ENCODE data around the gene SDC3. TPM values are rescaled to one million over a fixed set of nuclear protein-coding genes. Genes with fewer than 3 reads are reported as not detected.

Gene SDC3
- total RNA-seq, 1 experiment from 2014 or later: 12.3 TPM

DNA sequence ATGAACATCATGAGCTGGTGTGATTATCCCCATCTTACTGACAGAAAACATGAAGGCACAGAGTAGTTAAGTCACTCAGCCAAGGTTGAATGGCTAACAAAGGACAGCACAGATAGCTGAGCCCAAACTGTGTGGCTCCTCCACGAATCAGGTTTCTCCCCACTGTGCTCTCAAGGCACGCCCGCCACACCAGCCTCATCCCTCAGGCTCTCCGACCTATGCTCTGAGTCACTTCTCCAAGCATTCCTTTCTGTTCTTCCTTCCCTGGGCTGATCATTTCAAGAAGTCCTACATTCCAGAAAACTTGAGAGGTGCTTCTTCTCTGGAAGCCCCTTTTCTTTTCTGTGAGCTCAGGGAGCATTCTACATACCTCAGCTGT is 25.3 kb upstream of the SDC3 start:
- Histone ChIP-seq H3K4me3 (no peak overlapping the region), H3K36me3 (peaks cover 64% of the 10 kb centered on the region)
- DNase-seq: no peak

DNA sequence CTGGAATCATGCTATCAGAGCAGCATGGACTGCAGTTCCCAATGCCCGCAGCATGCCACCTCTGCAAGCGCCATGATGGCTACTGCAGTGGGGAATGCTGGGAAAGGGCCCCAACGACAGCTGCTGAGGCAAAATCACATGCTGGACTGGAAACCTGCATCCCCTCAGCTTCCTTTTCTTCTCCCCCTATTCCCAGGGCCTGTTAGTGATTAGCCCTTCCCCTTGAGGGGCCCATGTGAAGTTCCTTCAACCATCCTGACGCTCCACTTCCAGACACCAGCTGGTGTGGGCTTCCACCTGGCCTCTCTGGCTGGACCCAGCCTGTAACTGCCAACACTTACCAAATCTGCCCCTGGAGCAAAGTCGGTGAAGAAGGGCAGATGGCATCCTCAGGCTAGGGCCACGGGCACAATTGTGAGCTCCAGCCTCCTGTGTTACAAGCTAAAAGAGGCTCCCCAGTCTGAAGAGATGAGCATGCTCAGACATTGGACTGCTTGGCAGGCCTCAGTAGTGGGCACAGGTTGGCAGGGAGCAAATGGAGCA is 22.1 kb upstream of the SDC3 start:
- DNase-seq: no peak
- no peaks in the 10 kb centered on the region for H3K27me3 ChIP-seq

More for the DNA sequence above, 25.3 kb upstream of the SDC3 start:
- Histone ChIP-seq H3K9me3 (no peaks in the 10 kb centered on the region), H3K27me3 (no peaks in the 10 kb centered on the region)

DNA sequence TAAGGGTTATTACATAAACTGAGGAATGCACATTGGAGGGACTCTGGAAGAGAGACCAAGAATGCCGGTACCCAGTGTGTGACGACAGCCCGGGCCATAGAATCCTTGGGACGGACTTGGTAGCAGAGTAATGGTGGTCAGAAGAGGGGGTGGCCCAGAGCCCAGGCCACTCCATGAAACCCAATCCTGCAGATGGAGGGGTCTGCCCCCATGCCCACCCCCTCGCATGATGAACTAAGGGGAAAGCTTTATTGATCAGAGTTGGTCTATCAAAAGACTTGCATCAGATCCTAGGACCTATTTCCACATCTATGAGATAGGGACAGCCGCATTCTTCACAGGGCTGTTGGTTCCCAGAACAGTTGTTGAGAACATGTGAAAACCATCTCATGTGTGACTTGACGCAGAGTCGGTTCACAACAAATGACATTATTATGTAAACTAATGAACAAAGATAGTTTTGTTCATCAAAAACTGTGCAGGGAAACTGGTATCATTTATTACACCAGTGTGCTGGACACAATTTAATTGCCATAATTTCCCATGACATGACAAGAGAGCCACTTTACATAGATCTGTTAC is 21.5 kb upstream of the SDC3 start:
- DNase-seq: no peak
- H3K36me3 ChIP-seq: peaks cover 35% of the 10 kb centered on the region
- no peaks in the 10 kb centered on the region for H3K9me3 ChIP-seq
- H3K27me3 ChIP-seq: no peaks in the 10 kb centered on the region
- no peak overlapping the region for H3K4me3 ChIP-seq

More for the DNA sequence above, 22.1 kb upstream of the SDC3 start:
- Histone ChIP-seq H3K4me3 (no peak overlapping the region), H3K9me3 (no peaks in the 10 kb centered on the region), H3K36me3 (peaks cover 40% of the 10 kb centered on the region)

DNA sequence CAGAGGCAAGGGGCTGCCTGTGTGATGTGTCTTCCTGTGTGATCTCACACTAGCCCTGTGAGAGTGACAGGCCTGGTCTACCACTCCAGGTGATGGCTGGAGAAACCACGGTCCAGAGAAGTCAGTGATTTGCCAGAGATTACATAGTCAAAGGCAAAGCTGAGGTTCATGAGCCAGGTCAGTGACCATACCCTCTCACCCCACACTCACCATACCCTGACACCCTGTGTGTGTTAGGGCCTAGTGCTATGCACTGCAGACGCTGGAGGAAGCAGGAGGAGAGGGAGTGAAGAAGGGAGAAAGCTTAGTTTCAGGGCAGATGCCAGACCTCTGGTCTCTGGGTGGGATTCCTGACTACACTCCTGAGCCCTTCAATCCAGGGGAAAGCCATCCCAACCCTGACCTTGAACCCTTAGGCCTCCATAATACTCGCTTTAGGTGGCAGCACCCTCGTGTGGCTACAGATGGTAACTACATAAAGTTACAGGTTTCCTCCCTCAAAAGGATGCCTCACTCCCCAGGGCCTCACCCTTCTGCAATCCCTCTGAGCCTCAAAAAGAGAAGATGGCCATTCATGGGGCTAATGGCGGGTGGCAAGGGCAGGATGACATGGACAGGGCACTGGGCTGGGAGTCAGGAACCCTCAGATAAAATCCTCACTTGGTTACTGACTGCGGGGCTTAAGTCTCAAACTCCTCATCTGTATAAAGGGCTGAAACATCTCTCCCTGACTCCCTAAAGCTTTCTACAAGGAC is 20.8 kb upstream of the SDC3 start:
- Histone ChIP-seq H3K27me3 (no peaks in the 10 kb centered on the region), H3K9me3 (no peaks in the 10 kb centered on the region), H3K4me3 (no peak overlapping the region), H3K36me3 (peaks cover 27% of the 10 kb centered on the region)
- peak; percentile 22 for DNase-seq

DNA sequence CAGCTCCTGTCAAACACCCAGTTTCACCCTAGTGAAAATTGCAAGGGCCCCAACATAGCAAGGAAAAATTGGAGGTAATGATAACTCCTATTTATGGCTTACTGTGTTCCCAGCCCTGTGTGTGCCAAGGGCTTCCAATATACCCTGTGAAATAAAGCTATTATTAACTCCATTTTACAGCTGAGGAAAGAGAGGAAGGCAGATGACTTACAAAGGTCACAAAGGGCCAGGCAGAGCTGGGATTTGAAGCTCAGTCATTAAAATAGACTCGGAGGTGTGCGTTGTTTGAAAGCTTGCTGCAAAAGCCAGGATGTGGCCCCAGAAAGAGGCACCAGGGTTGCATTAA is 20.2 kb upstream of the SDC3 start:
- Histone ChIP-seq H3K27me3 (no peaks in the 10 kb centered on the region), H3K4me3 (no peak overlapping the region), H3K9me3 (no peaks in the 10 kb centered on the region), H3K36me3 (peaks cover 24% of the 10 kb centered on the region)
- DNase-seq: no peak

DNA sequence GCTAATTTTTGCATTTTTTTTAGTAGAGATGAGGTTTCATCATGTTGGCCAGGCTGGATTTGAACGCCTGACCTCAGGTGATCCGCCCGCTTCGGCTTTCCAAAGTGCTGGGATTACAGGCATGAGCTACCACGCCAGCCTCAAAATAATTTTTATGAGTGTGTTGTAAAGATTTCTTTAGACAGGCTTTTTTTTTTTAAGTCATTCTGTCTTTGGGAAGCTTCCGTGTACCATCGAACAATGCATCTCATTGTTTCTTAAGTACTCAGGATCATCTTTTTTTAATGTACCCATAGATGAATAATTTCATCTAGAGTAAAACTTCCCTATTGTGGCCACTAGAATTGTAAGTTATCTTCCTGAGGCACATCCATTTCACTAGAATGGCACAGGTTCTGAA is 19.6 kb upstream of the SDC3 start:
- H3K27me3 ChIP-seq: no peaks in the 10 kb centered on the region
- peaks cover 19% of the 10 kb centered on the region for H3K36me3 ChIP-seq
- H3K9me3 ChIP-seq: no peaks in the 10 kb centered on the region
- no peak for DNase-seq
- no peak overlapping the region for H3K4me3 ChIP-seq

DNA sequence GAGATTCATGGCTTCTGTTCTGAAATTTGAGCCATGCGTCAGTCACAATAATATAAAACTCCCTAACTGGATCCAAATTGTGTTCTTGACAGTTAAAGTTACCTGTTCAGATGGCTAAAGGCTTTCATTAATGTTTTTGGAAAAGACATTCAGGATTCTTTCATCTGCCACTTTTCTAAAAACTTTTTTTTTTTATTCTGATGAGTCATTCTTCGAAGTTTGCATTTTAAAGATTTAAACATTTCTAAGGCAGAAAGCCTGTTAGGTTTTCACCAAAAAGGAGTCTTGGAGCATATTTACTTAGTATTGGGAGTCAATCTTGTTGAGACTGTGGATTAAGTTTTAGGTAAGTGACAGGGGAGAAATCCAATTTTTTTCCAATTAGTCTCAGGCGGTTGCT is 18.9 kb upstream of the SDC3 start:
- Histone ChIP-seq H3K36me3 (peaks cover 15% of the 10 kb centered on the region), H3K27me3 (no peaks in the 10 kb centered on the region), H3K4me3 (no peak overlapping the region), H3K9me3 (no peaks in the 10 kb centered on the region)
- DNase-seq: no peak

DNA sequence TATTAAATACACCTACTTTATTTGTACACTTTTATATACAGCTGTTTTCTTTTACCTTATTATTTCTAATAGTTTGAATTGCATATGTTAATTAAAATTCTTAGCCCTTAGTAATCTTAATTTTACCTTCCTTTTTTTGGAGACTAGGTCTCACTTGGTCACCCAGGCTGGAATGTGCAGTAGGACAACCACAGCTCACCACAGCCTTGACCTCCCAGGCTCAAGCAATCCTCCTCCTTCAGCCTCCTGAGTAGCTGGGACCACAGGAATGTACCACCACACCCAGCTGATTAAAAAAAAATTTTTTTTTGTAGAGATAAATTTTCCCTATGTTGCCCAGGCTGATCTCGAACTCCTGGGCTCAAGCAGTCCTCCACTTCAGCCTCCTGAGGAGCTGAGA is 15.0 kb upstream of the SDC3 start:
- Histone ChIP-seq H3K27me3 (no peaks in the 10 kb centered on the region; the same call in 1 of the 2 replicates), H3K36me3 (no peaks in the 10 kb centered on the region), H3K4me3 (no peak overlapping the region), H3K9me3 (no peaks in the 10 kb centered on the region)
- no peak for DNase-seq

DNA sequence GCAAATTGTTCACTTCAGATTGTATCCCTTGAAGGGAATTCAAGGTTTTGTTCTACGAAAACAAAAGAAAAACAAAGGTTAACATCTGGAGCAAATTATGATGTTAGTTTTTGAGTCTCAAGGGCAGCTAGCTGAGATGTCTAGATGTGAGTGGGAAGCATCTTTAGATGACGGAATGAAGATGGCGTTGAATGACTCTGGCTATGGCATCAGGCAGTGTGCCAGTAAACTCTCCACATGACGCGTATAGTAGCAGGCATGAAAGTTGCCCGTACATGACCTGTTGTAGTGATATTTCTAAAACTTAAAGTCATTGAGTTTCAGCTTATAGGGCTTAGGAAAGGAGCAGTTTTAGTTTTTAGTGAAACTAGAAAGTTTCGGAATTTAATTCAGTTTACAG is 12.3 kb upstream of the SDC3 start:
- DNase-seq: no peak
- no peaks in the 10 kb centered on the region for H3K9me3 ChIP-seq
- no peaks in the 10 kb centered on the region for H3K36me3 ChIP-seq
- H3K4me3 ChIP-seq: no peak overlapping the region
- no peaks in the 10 kb centered on the region; the same call in 1 of the 2 replicates for H3K27me3 ChIP-seq

DNA sequence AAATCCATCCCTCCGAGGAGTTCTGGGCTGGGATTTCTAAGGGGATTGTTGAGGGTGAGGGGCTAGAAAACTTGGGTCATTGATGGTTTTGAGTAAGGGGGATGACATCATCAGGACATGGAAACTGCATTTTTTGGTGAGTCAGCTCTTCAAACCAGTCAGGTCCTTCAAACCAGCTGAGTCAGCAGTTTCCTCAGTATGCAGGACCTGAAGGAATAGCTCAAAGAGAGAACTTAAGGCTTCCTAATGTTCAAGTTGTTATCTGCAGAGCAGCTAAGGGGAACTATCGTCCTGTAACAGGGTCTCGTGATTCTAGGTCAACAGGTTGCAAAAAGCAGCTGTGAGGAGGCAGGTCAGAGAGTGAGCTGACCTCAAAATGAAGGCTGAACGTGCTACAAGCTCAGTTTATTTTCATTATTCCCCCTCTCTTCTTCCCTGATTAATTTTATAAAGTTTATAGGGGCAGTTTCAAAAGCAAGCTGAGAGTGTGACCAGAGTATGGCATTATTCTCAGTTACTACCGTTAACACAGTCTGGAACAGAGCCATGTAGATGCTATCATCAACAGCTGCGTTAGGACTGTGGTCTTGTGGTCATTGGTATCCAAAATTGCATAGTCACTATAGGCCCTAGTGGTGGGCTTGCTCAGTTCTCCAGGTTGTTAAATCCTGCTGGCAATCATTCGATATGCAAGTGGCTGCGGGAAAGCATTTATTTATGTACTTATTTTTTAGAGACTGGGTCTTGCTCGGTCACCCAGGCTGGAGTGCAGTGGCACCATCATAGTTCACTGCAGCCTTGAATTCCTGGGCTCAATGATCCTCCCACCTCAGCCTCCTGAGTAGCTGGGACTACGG is 10.7 kb upstream of the SDC3 start:
- Histone ChIP-seq H3K9me3 (no peaks in the 10 kb centered on the region), H3K36me3 (no peaks in the 10 kb centered on the region), H3K27me3 (no peaks in the 10 kb centered on the region; the same call in 1 of the 2 replicates), H3K4me3 (no peak overlapping the region)
- no peak for DNase-seq

DNA sequence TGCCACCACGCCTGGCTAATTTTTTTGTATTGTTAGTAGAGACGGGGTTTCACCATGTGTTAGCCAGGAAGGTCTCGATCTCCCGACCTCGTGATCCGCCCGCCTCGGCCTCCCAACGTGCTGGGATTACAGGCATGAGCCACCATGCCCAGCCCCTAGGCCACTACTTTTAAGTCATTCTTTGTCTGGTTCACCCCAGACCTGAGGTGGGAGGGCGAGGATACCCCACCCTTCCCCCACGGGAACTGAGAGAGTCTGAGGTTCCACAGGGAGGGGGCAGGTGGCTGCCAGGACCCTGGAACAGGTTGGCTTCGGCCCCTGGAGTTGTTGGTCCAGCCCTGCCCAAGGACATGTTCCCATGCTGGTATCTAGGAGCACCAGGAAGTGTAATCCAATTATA is 7.7 kb upstream of the SDC3 start:
- Histone ChIP-seq H3K4me3 (no peak overlapping the region), H3K9me3 (no peaks in the 10 kb centered on the region)
- no peak for DNase-seq

DNA sequence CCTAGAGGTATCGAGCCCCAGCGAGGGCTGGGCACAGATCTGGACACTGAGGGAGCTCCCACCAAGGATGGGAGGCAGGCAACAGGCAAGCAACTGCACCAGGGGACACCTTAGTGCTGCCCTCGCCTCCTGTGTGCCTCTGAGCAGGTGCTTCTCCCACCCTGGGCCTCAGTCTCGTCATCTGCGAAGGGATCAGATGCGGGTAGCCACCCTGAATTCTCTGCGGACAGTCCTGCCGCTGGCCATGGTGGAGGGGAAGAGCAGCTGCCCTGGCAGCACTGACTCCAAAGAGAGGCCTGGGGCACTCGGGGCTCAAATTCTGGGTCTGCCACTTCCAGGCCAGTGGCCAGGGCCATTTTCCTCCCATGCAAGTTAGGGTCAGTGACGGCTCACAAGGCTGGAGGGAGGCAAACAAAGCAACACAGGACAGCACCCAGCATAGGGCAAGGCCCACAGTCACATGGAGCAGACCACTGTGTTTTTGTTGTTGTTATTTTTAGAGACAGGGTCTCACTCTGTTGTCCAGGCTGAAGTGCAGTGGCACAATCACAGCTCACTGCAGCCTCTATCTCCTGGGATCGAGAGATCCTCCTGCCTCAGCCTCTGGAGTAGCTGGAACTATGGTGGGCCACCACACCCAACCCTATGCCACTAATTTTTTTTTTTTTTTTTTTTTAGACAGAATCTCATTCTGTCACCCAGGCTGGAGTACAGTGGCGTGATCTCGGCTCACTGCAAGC is 7.1 kb upstream of the SDC3 start:
- DNase-seq: no peak
- Histone ChIP-seq H3K9me3 (no peaks in the 10 kb centered on the region), H3K27me3 (no peaks in the 10 kb centered on the region), H3K4me3 (no peak overlapping the region), H3K36me3 (no peaks in the 10 kb centered on the region)

More for the DNA sequence above, 7.7 kb upstream of the SDC3 start:
- Histone ChIP-seq H3K36me3 (no peaks in the 10 kb centered on the region), H3K27me3 (no peaks in the 10 kb centered on the region; the same call in 1 of the 2 replicates)

DNA sequence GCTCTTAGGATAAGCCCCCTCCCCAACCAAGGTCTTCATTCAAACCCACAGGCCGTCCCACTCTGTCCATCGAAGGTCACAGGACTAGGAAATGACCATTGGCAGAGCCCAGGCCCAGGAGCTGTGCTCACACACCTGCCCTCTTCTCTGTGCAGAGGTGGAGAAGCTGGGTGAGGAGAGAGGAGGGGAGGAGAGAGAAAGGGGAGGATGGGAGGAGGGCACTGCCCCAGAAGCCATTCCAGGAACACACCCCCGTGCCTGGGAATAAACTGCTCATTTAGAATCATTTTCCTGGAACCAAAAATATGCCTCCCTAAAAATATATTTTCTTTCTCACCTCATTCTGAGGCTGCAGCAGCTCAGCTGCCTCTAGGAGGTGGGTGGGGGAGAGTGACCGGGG is 6.4 kb upstream of the SDC3 start:
- Histone ChIP-seq H3K36me3 (no peaks in the 10 kb centered on the region), H3K4me3 (no peak overlapping the region), H3K9me3 (no peaks in the 10 kb centered on the region), H3K27me3 (no peaks in the 10 kb centered on the region)
- no peak for DNase-seq

DNA sequence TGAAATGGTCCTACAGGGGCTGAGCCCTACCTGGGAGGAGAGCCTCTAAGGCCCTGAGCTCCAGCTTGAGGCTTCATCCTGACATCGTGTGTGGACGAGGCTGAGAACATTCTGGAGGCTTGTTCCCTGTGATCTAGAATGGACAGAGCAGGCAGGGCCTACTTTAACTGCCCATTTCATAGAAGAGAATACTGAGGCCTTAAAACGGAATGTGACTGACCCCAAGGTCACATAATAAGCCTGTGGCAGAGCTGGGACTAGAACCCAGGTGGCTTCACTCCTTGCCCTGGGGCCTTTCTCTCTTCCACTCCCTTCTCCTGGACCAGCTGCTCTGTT is 6.0 kb upstream of the SDC3 start:
- Histone ChIP-seq H3K27me3 (no peaks in the 10 kb centered on the region), H3K9me3 (no peaks in the 10 kb centered on the region), H3K36me3 (no peaks in the 10 kb centered on the region), H3K4me3 (no peak overlapping the region)
- DNase-seq: no peak

DNA sequence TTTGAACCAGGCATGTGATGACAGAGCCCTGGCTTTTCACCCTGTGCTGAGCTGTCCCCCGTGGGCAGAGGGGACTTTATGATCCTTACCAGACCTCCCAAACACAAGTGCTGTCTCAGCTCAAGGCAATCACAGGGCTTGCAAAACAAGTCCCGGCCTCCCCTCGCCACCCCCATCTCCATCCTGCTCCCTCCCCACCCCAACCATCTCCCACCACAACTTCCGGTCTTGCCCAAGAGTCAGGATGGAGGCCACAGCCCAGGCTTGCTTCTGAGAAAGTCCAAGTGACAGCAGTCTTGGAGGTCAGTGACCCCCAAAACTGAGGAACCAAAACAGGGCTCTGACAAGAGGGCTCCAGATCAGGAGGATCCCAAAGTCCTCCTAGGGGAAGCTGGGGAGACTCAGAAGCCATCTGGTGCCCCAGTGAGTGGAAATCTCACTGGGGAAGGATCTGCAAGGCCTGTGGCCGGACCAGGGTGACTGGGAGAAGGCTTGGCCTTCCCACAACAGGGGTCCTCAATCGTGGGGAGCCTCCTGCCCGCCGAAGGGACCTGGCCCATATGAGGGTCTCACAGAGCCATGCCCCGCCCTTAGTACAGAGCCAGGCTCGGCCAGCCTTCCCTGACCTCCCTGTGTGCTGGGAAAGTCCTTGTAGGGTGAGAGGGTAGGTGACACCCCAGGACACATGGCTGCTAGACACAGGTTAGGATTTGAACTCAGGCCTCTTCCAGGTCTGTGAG is 4.5 kb upstream of the SDC3 start:
- Histone ChIP-seq H3K36me3 (no peaks in the 10 kb centered on the region), H3K9me3 (no peaks in the 10 kb centered on the region), H3K27me3 (no peaks in the 10 kb centered on the region), H3K4me3 (no peak overlapping the region)
- DNase-seq: no peak

DNA sequence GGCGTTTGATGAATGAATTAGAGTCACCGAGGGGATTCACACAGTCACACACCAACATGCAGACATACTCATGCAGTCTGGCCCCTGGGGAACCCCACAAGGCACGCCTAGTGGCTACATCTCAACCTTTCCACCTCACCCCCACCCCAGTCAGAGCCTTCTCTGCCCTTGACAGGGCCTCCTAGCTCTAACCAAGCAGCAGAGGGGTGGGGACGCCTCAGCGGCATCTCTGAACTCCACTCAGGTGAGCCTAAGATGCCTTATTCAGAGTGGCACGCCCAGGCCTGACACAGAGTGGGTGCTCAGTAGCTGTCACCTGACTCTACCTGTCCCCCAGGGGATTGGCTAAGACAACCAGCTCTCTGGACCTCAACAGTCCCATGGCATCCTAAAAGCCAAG is 3.7 kb upstream of the SDC3 start:
- no peak overlapping the region for H3K4me3 ChIP-seq
- H3K36me3 ChIP-seq: no peaks in the 10 kb centered on the region
- no peaks in the 10 kb centered on the region for H3K9me3 ChIP-seq
- H3K27me3 ChIP-seq: no peaks in the 10 kb centered on the region
- DNase-seq: no peak

Data from MG63 (cell line).